ENCODE results near the gene CFAP43. TPM values are rescaled to one million over a fixed set of nuclear protein-coding genes. Genes with fewer than 3 reads are reported as not detected.

CFAP43 gene
- total RNA-seq, 1 experiment from 2014 or later = 0.08 TPM

GRCh38 chr10:104080762-104081161 is 151.4 kb downstream of the CFAP43 start:
- H3K9me3 ChIP-seq (replicated peaks) = no peaks in the 10 kb centered on the region
- DNase-seq (ENCODE audit: low read depth in 1 of 2, low spot score in 2 of 2) = no peak
- H3K4me3 ChIP-seq = no peak overlapping the region

More at GRCh38 chr10:104080762-104081161, 151.4 kb downstream of the CFAP43 start:
- peaks cover 16% of the 10 kb centered on the region for H3K4me1 ChIP-seq (replicated peaks)
- H3K36me3 ChIP-seq = no peaks in the 10 kb centered on the region
- H3K27ac ChIP-seq = no peak overlapping the region
- H3K27me3 ChIP-seq (replicated peaks) = no peaks in the 10 kb centered on the region

Other genes starting within 250 kb of the CFAP43 start
- gene COL17A1, start 146.5 kb downstream of the CFAP43 start, total RNA-seq (2014; rRNA removed; shearing (Covaris generic)) = 0.05 TPM in 1 of 2 replicates, not detected in the other
- 11.0 and 15.1 TPM in 2 replicates for gene SFR1, start 110.2 kb downstream of the CFAP43 start, total RNA-seq (2014; rRNA removed; shearing (Covaris generic))
- 186 and 247 TPM in 2 replicates for gene GSTO1, start 22.5 kb upstream of the CFAP43 start, total RNA-seq (2014; rRNA removed; shearing (Covaris generic))
- gene GSTO2, start 36.8 kb upstream of the CFAP43 start, total RNA-seq (2014; rRNA removed; shearing (Covaris generic)) = 0.13 TPM in 1 of 2 replicates, not detected in the other
- gene ITPRIP, start 106.1 kb upstream of the CFAP43 start, total RNA-seq (2014; rRNA removed; shearing (Covaris generic)) = 3.8 and 4.2 TPM in 2 replicates
- gene CFAP58, start 121.5 kb upstream of the CFAP43 start, total RNA-seq (2014; rRNA removed; shearing (Covaris generic)) = 0.34 and 1.5 TPM in 2 replicates